Hepatocyte (in vitro differentiated cells): ENCODE data around the gene ITGA5. TPM values are rescaled to one million over a fixed set of nuclear protein-coding genes. Genes with fewer than 3 reads are reported as not detected.

Source experiments
- DNase-seq: peaks from one replicate; pipeline ENCODE4 v3.0.0-alpha.2; 2016; ENCODE audit warnings: low spot score
- H2AFZ ChIP-seq: fragments of 200-600 bp; sonication (generic); 2 replicates; pipeline ENCODE4 v1.6.0; 2016; ENCODE audit warnings: antibody characterized with exemption, mild to moderate bottlenecking
- H3K27ac ChIP-seq: fragments of 200-600 bp; sonication (generic); 2 replicates; pipeline ENCODE4 v1.5.1; 2016; ENCODE audit warnings: mild to moderate bottlenecking
- H3K27me3 ChIP-seq: fragments of 200-600 bp; sonication (generic); 2 replicates; pipeline ENCODE4 v1.6.1; 2016
- H3K36me3 ChIP-seq: fragments of 200-600 bp; sonication (generic); replicated peaks from 2 replicates; pipeline ENCODE4 v1.5.1; 2016; ENCODE audit warnings: low read depth; ENCODE audit not compliant: insufficient read depth
- H3K4me1 ChIP-seq: fragments of 200-600 bp; sonication (generic); 2 replicates; pipeline ENCODE4 v1.5.1; 2016; ENCODE audit warnings: mild to moderate bottlenecking, moderate library complexity; ENCODE audit not compliant: insufficient read depth
- H3K4me2 ChIP-seq: fragments of 200-600 bp; sonication (generic); 2 replicates; pipeline ENCODE4 v1.6.0; 2016
- H3K4me3 ChIP-seq: fragments of 200-600 bp; sonication (generic); 2 replicates; pipeline ENCODE4 v1.5.1; 2016; ENCODE audit warnings: mild to moderate bottlenecking
- H3K79me2 ChIP-seq: fragments of 200-600 bp; sonication (generic); 2 replicates; pipeline ENCODE4 v1.6.0; 2017; ENCODE audit warnings: mild to moderate bottlenecking
- H3K9me2 ChIP-seq: fragments of 200-600 bp; sonication (generic); replicated peaks from 2 replicates; pipeline ENCODE4 v1.6.0; 2017; ENCODE audit warnings: mild to moderate bottlenecking; ENCODE audit not compliant: insufficient read depth
- H3K9me3 ChIP-seq: fragments of 200-600 bp; sonication (generic); 2 replicates; pipeline ENCODE4 v1.5.1; 2016; ENCODE audit warnings: low read depth, mild to moderate bottlenecking
- H4K20me1 ChIP-seq: fragments of 200-600 bp; sonication (generic); 2 replicates; pipeline ENCODE4 v1.6.0; 2016; ENCODE audit warnings: mild to moderate bottlenecking; ENCODE audit not compliant: insufficient read depth, poor library complexity, severe bottlenecking
- CTCF ChIP-seq: fragments of 200-600 bp; sonication (generic); IDR thresholded peaks from 2 replicates; pipeline ENCODE4 v1.5.1; 2016; ENCODE audit warnings: antibody characterized with exemption, mild to moderate bottlenecking; ENCODE audit not compliant: poor library complexity
- EZH2 ChIP-seq: fragments of 200-600 bp; sonication (generic); IDR thresholded peaks from 2 replicates; pipeline ENCODE4 v1.6.1; 2016; ENCODE audit warnings: antibody characterized with exemption, mild to moderate bottlenecking, borderline replicate concordance
- EZH2phosphoT487 ChIP-seq: fragments of 200-600 bp; sonication (generic); IDR thresholded peaks from one replicate; pipeline ENCODE4 v1.6.1; 2018; ENCODE audit warnings: antibody characterized with exemption, mild to moderate bottlenecking, low read depth, moderate library complexity; ENCODE audit not compliant: unreplicated experiment, severe bottlenecking
- WGBS: methylation state at CpG from one replicate; pipeline ENCODE4 v1.1.6; 2016; ENCODE audit warnings: low lambda C conversion rate; ENCODE audit errors: missing lambda C conversion rate; 5-methylcytosine and 5-hydroxymethylcytosine counted together
- polyA plus RNA-seq: library from polyadenylated mRNA; unstranded; fragments of >200 nt; fragmentation: Nextera tagmentation; extraction: Ambion mirVana; gene quantifications from 2 replicates; pipeline ENCODE4 v1.2.1, GENCODE V29; 2016
- total RNA-seq: library from RNA; depleted of rRNA; stranded (reverse); fragments of >200 nt; gene quantifications from 2 replicates; pipeline ENCODE4 v1.2.3, GENCODE V29; 2014

The ITGA5 gene
- total and polyA plus RNA-seq, 2 experiments from 2014 or later, result 45.7 to 57.2 TPM

- no peaks in the 10 kb centered on the region for H3K9me2 ChIP-seq
- H3K36me3 ChIP-seq, result no peaks in the 10 kb centered on the region
- no peaks in the 10 kb centered on the region for H3K9me3 ChIP-seq
- H3K4me1 ChIP-seq, result no peaks in the 10 kb centered on the region
- no peak for TF ChIP-seq EZH2phosphoT487
- TF ChIP-seq CTCF, result no peak
- no peak for TF ChIP-seq EZH2
- 71% methylated on average over 2 of the region's 2 CpGs for WGBS
- no peak overlapping the region for H2AFZ ChIP-seq
- H3K4me3 ChIP-seq, result no peak overlapping the region
- no peak overlapping the region for H3K27ac ChIP-seq
- no peak overlapping the region for H3K4me2 ChIP-seq
- no peaks in the 10 kb centered on the region for H3K79me2 ChIP-seq
- no peaks in the 10 kb centered on the region for H4K20me1 ChIP-seq
- DNase-seq, result no peak
- peaks cover 43% of the 10 kb centered on the region for H3K27me3 ChIP-seq
Measured at GRCh38 chr12:54463034-54463433, 44.0 kb upstream of the ITGA5 start.

DNA sequence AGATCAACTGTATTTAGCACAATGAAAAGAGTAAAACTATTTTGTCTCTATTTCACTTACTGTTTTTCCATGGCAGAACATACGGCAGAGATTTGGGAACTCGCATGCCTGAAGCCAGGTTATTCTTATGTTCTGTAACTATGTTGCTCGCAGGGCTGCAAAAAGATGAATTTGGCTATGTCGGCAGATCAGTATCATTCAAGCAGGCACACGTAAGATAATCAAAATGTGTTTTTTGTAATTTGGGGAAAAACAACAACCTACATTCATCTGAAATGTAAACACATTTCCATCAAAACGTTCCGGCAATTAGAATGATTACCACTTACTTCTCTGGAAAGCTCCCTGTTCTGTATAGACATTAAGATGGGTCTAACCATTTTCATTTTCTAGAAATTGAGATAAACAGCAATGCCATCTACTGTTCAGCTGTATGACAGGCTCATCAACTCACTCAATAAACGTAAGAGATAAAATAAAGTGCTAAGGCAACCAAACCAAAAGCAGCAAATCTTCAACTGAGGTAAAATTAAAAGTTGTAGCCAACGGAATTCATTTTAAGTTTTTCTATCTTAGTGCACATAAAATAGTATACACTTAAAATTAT is 41.4 kb upstream of the ITGA5 start:
- TF ChIP-seq EZH2, result no peak
- TF ChIP-seq CTCF, result no peak
- no peak for TF ChIP-seq EZH2phosphoT487
- 72% methylated on average over 9 of the region's 9 CpGs for WGBS

DNA sequence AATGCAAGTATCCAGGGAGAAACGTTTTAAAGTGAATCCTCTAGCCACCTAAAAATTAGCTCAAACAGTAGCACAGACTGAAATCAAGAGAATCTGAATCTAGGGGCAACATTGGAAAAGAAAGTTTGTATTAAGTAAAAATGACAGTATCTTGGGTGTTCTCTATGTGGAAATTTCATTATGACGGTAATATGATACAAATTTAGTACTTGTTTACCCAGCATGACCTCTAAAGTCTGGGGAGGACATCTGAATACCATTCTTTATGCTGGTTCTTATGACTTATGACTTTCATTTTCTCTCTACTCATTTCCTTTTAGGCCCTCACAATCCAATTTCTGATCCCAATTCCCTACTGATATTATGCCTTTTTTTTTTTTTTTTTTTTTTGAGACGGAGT is 40.3 kb upstream of the ITGA5 start:
- no peaks in the 10 kb centered on the region for H3K9me3 ChIP-seq
- H3K4me3 ChIP-seq, result no peak overlapping the region
- H3K36me3 ChIP-seq, result no peaks in the 10 kb centered on the region
- no peak for DNase-seq
- peaks cover 34% of the 10 kb centered on the region for H3K27me3 ChIP-seq
- no peak for TF ChIP-seq CTCF
- no peak for TF ChIP-seq EZH2
- TF ChIP-seq EZH2phosphoT487, result no peak
- H2AFZ ChIP-seq, result no peak overlapping the region
- no peak overlapping the region for H3K27ac ChIP-seq
- WGBS, result 64% methylated on average over 2 of the region's 3 CpGs
- no peaks in the 10 kb centered on the region for H4K20me1 ChIP-seq
- no peaks in the 10 kb centered on the region for H3K9me2 ChIP-seq
- H3K4me1 ChIP-seq, result no peaks in the 10 kb centered on the region
- H3K79me2 ChIP-seq, result no peaks in the 10 kb centered on the region
- H3K4me2 ChIP-seq, result no peak overlapping the region

More for the DNA sequence above, 41.4 kb upstream of the ITGA5 start:
- Histone ChIP-seq H3K9me2 (no peaks in the 10 kb centered on the region), H3K4me2 (no peak overlapping the region), H3K27me3 (peaks cover 37% of the 10 kb centered on the region), H2AFZ (no peak overlapping the region), H3K36me3 (no peaks in the 10 kb centered on the region), H3K9me3 (no peaks in the 10 kb centered on the region), H4K20me1 (no peaks in the 10 kb centered on the region), H3K79me2 (no peaks in the 10 kb centered on the region), H3K27ac (no peak overlapping the region), H3K4me3 (no peak overlapping the region), H3K4me1 (no peaks in the 10 kb centered on the region)
- no peak for DNase-seq
